ENCODE data around the gene GNA12.

GNA12 gene, protein sequence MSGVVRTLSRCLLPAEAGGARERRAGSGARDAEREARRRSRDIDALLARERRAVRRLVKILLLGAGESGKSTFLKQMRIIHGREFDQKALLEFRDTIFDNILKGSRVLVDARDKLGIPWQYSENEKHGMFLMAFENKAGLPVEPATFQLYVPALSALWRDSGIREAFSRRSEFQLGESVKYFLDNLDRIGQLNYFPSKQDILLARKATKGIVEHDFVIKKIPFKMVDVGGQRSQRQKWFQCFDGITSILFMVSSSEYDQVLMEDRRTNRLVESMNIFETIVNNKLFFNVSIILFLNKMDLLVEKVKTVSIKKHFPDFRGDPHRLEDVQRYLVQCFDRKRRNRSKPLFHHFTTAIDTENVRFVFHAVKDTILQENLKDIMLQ

GRCh38 chr7:2844153-2845033 is at the start of gene GNA12:
TSS of gene GNA12 (minus strand) at chr7:2844308. CDS start at chr7:2844161, 147 bp downstream.
- DNase-seq (ENCODE audit: low spot score), result peak; percentile 99

DNA sequence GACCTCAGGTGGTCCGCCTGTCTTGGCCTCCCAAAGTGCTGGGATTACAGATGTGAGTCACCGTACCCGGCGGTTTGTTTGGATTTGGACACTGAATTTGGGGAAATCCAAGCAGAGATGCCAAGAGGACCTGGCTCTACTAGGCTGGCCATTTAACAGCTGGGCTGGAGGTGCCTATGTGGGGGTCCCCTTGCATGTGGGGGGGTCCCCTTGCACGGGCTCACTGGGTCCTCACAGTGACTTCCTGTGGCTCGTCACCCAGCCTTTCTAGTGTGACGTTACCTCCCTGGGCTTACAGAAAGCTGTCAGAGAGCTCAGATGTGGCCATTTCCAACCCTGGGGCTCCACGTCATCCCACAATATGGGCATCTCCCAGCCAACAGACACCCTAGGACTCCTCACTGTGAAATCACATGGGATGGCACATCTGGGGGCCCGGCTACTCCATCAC is 49.3 kb upstream of the GNA12 start:
- DNase-seq (ENCODE audit: low spot score), result no peak

GRCh38 chr7:2892549-2892948 is 48.4 kb upstream of the GNA12 start:
- DNase-seq (ENCODE audit: low spot score), result no peak

- no peak for DNase-seq (ENCODE audit: low spot score)
These were observed 43.7 kb upstream of the GNA12 start for GRCh38 chr7:2887816-2888215.

DNA sequence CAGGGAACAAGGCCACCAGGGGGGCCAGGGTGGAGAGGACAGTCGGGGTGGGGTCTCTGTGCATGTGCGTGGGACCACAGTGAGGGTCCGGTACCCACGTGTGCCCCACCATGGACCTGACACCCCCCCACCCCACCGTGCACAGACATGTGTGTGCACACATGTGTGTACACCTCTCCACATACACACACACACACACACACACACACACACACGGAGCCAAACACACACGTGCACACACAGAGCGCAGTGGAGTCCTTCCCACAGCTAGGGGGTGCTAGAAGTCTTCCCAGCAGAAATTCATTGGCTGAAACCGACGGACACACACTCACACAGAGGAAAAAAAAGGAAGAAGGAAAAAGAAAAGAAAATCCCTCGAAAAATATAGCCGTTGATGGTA is 42.8 kb upstream of the GNA12 start:
- DNase-seq (ENCODE audit: low spot score), result peak; percentile 69

DNA sequence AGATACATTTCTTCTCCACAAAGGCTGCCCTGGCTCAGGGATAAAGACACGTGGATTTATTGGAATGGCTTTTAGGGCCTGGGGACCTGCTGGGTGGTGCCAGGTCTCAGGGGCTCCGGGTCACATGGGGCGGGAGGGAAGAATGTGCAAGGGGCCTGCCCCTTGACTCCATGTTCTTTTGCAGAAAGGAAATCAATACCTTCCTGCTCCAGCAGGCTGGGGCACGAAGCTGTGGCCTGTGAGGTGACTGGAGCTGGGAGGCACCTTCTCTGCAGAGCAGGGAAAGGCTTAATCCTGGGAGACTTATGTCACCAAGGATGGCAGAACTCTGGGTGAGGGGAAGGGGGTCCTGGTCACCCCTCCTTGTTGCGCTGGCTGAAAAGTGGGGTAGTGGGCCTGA is 42.3 kb upstream of the GNA12 start:
- DNase-seq (ENCODE audit: low spot score), result no peak

GRCh38 chr7:2884161-2884560 is 40.1 kb upstream of the GNA12 start:
- no peak for DNase-seq (ENCODE audit: low spot score)

- DNase-seq (ENCODE audit: low spot score), result no peak
These were observed 39.0 kb upstream of the GNA12 start for GRCh38 chr7:2883101-2883500.

DNA sequence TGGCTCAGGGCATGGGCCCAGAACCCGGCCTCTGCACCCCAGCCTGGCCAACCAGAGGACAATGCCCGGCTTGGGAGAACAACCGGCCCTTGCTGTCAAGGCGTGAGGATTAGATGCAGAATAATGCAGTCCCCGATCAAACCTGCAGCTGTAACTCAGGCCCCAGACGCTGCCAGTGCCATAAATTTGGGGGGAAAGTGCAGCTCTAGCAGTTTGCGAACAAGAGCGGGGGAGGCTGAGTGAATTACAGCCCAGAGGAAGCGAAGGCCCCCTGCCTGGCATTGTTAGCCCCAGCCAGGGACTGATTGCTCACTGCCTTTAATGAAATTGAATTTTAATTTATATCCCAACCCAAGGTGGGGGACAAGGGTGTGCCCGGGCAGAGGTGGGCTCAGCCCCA is 38.0 kb upstream of the GNA12 start:
- DNase-seq (ENCODE audit: low spot score), result no peak

DNA sequence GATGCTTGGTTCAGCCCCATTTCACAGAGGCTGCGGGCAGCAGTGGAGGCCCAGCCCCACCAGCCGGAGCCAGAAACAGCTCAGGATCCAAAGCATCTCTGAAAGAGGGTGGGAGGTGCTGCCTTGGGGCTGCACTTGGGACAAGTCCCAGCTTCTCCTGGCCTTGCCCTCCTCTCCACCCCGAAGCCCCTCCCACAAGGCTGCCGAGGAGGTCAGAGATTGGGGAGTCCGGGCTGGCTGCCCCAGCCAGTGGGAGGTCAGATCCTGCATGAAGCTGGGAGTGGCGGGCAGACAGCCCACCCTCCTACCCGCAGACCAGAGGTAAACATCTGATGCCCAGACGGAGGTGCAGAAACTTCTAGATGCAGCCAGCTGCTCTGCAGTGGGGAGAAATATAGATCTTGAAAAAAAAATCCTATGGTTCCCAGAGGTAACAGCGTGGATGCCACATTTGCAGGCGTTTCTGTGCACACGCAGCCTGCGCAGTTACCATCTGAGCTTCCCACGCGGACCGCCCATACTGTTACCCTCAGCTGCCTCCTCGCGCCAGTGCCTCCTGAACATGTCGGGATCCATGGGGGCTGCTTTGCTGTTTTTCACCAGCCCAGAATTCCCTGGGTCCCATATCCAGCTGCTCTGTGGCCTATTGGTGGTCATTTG is 36.9 kb upstream of the GNA12 start:
- no peak for DNase-seq (ENCODE audit: low spot score)

DNA sequence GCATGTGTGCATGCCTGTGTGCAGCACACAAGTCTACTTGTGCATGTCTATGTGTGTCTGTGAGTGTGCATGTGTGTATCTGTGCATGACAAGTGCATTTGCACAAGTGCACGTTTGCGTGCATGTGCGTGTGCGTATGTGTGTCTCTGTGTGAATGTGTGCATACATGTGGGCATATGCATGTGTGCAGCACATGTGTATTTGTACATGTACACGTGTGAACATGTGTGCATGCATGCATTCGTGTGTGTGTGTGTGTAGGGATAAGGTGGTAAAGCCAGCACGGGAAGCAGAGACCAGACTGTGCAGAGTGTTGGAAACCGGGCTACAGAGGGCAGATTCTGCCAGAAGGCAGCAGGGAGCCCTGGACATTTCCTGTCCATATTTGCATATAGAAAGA is 35.9 kb upstream of the GNA12 start:
- no peak for DNase-seq (ENCODE audit: low spot score)

DNA sequence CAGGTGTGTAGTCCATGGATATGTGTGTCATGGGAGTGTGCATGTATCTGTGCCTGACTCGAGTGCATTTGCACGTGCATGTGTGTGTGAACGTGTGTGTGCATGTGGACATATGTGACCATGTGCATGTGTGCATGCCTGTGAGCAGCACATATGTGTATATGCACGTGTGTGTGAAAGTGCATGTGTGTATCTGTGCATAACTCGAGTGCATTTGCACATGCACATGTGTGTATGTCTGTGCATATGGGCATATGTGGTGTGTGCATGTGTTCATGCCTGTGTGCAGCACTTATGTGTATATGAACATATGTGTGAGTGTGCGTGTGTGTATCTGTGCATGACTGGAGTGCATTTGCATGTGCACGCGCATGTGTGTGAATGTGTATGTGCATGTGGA is 35.2 kb upstream of the GNA12 start:
- DNase-seq (ENCODE audit: low spot score), result no peak

DNA sequence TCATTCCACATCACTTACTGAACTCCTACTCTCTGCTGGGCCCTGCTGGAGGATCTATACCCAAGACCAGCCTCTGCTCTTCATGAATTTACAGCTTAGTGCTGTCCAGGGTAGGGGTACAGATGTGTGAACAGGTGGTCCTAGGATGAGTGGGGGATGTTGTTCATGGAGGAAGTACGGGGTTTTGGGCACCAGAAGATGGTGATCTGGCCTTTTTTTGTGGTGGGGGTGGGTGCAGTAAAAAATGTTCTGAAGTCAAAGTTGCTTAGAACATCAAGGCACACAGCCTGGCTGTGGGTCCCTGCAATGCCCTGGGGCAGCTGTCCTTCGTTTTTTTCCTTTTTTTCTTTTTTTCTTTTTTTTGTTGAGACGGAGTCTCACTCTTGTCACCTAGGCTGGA is 34.2 kb upstream of the GNA12 start:
- no peak for DNase-seq (ENCODE audit: low spot score)

GRCh38 chr7:2876031-2876731 is 32.1 kb upstream of the GNA12 start:
- no peak for DNase-seq (ENCODE audit: low spot score)

DNA sequence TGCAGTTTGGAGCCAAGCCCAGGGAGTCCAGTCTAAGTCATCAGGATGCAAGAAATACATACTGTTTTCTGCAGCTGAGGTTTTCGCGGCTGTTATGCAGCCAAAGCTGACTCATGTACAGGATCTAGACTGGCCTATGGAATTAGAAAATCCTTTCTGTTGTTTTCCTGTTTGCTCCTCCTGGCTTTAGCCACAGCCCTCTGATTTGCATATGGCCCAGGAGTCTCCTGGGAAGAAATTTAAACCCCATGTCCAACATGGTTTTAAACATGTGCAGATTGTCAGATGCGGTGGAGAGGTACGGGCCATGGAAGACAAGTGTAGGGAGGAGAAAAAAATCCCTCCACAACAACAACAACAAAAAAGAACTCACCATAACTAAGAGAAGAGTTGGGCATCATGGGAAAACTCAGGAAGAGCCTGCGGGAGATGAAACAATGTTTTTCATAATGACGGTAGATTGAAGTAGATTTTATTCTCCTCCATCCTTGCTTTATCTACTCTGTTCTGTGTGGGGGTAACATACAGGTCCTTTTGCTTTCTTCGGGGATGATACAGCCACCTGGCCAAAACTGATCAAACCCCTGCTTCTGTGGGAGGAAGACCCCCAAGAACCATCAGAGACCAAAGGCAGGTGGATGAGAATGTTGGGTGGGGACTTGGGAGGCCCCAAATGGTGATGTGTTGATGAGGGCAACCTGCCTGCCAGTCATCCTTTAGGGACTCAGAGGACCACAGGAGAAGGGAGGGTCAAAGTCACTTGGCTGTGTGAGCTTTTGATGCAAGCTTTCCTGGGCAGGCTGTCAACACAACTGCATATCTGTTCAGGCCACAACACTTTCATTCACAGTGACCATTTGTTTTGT is 29.8 kb upstream of the GNA12 start:
- DNase-seq (ENCODE audit: low spot score), result peak; percentile 95

GRCh38 chr7:2873146-2873545 is 29.0 kb upstream of the GNA12 start:
- DNase-seq (ENCODE audit: low spot score), result peak; percentile 70

DNA sequence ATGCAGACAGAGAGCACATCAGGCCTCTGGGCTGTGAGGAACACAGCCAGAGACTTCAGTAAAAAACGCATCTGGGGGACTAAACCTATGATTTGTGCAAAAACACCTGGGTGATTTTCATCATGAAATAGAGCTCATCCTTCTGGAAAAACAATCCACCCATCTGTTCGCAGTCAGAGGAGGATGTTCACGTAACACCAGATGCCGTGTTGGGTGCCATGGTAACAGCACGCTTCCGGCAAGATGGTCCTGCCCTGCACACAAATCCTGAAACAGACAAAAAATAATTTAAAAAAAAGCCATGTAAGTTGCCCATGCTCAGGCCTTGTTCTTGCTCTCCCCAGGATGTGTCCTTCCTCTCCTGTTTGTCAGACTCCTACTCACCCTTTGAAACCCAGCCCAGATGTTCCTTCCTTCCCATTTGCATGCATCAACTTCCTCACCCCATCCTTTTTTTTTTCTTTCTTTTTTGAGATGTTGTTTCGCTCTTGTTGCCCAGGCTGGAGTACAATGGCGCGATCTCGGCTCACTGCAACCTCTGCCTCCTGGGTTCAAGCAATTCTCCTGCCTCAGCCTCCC is 28.3 kb upstream of the GNA12 start:
- no peak for DNase-seq (ENCODE audit: low spot score)

- DNase-seq (ENCODE audit: low spot score), result no peak
These were observed 26.4 kb upstream of the GNA12 start for GRCh38 chr7:2870471-2870931.

DNA sequence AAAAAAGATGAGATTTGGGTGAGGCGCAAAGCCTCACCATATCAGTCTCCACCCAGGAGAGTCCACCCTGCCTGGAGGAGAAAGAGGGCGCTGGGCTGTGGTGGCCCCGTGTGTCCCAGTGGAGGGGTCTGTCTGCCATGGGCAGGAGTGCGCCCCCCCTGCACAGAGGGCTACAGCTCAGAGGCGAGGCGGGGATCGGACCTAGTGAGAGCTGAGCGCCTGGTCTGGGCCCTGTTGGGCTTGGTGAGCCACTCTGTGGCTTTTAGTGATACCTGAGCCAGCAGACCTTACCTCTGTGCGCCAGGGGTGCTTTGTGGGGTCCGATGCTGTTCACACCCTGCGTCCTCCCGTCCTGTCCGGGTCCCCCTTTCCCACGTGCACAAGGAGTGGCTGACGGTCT is 25.9 kb upstream of the GNA12 start:
- DNase-seq (ENCODE audit: low spot score), result no peak

DNA sequence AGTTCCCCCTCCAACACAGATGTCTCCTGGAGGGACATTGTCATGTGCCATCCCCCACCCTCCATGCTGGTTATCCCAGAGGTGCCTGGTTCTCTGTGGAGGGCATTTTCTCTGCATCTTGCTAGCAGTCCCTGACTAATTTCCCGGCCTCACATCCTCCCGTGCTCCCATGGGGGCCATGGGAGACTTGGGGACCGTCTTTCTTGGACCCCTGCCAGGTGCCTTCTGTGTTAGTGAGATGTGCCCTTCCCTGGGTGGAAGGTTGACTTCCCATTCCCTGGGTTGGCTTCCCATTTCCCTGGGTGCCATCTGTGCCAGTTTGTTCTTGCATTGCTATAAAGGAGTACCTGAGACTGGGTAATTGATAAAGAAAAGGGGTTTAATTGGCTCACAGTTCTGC is 22.5 kb upstream of the GNA12 start:
- no peak for DNase-seq (ENCODE audit: low spot score)
